Liver (tissue), 9 donors: ENCODE measurements around the gene CLIC5. TPM values are rescaled to one million over a fixed set of nuclear protein-coding genes. Genes with fewer than 3 reads are reported as not detected.

Experiments used
- DNase-seq: peaks from one replicate; pipeline ENCODE4 v3.0.0-alpha.2; 2017; ENCODE audit warnings: low spot score
- H3K27ac ChIP-seq, 2 donors: one replicate each; pipeline ENCODE4 v1.7.0; 2013; ENCODE audit warnings: inconsistent platforms in 2 of 2, low read length in 2 of 2, control low read depth in 1 of 2, low read depth in 1 of 2, mild to moderate bottlenecking in 1 of 2
- H3K27me3 ChIP-seq, 4 donors: one replicate each; pipeline versions ENCODE4 v1.6.1 to v1.7.0; 2013; ENCODE audit warnings: low read length in 3 of 4, inconsistent platforms in 1 of 4, mild to moderate bottlenecking in 1 of 4, moderate library complexity in 1 of 4; ENCODE audit not compliant: control insufficient read depth in 4 of 4, insufficient read depth in 4 of 4
- H3K36me3 ChIP-seq, 4 donors: one replicate each; pipeline versions ENCODE4 v1.6.1 to v1.7.0; 2013; ENCODE audit warnings: low read length in 3 of 4, mild to moderate bottlenecking in 3 of 4, low read depth in 1 of 4, moderate library complexity in 1 of 4; ENCODE audit not compliant: control insufficient read depth in 4 of 4, insufficient read depth in 3 of 4
- H3K4me1 ChIP-seq, 4 donors: one replicate each; pipeline versions ENCODE4 v1.6.1 to v1.7.0; 2013; ENCODE audit warnings: low read length in 3 of 4, mild to moderate bottlenecking in 3 of 4, moderate library complexity in 1 of 4; ENCODE audit not compliant: control insufficient read depth in 4 of 4, insufficient read depth in 4 of 4
- H3K4me3 ChIP-seq, 3 donors: one replicate each; pipeline versions ENCODE4 v1.6.1 to v1.7.0; 2013; ENCODE audit warnings: low read length in 3 of 3, control low read depth in 1 of 3, low read depth in 1 of 3, mild to moderate bottlenecking in 1 of 3
- H3K9ac ChIP-seq, 2 donors: one replicate each; pipeline ENCODE4 v1.7.0; 2013; ENCODE audit warnings: low read length in 2 of 2, mild to moderate bottlenecking in 2 of 2, moderate library complexity in 2 of 2, control low read depth in 1 of 2, low read depth in 1 of 2
- H3K9me3 ChIP-seq, 4 donors: one replicate each; pipeline versions ENCODE4 v1.6.1 to v1.7.0; 2013; ENCODE audit warnings: low read length in 3 of 4; ENCODE audit not compliant: control insufficient read depth in 4 of 4
- ATF3 ChIP-seq: IDR thresholded peaks from 2 replicates; pipeline ENCODE4 v1.6.1; 2016; ENCODE audit warnings: antibody characterized with exemption
- CTCF ChIP-seq: fragments of 150-350 bp; IDR thresholded peaks from 2 replicates; pipeline ENCODE4 v1.5.1; 2017; ENCODE audit warnings: improper control_type of control experiment, low read depth, low read length; ENCODE audit not compliant: missing input control
- EGR1 ChIP-seq, 2 donors: IDR thresholded peaks; 2 replicates each; pipeline ENCODE4 v1.6.1; 2016 to 2018; ENCODE audit warnings: antibody characterized with exemption in 2 of 2, low read depth in 2 of 2
- FOXA1 ChIP-seq: IDR thresholded peaks from 2 replicates; pipeline ENCODE4 v1.6.1; 2016; ENCODE audit warnings: antibody characterized with exemption
- FOXA2 ChIP-seq: IDR thresholded peaks from 2 replicates; pipeline ENCODE4 v1.6.1; 2016; ENCODE audit warnings: antibody characterized with exemption
- GABPA ChIP-seq, 2 donors: IDR thresholded peaks in 1 of 2; conservative IDR thresholded peaks in 1 of 2; 2 replicates each; pipeline ENCODE4 v1.6.1; 2016; ENCODE audit warnings: antibody characterized with exemption in 2 of 2, mild to moderate bottlenecking in 1 of 2, moderate library complexity in 1 of 2
- HNF4A ChIP-seq, 2 donors: conservative IDR thresholded peaks; 2 replicates each; pipeline ENCODE4 v1.6.1; 2016; ENCODE audit warnings: antibody characterized with exemption in 2 of 2, mild to moderate bottlenecking in 2 of 2
- HNF4G ChIP-seq: IDR thresholded peaks from 2 replicates; pipeline ENCODE4 v1.6.1; 2016; ENCODE audit warnings: antibody characterized with exemption
- JUND ChIP-seq, 2 donors: IDR thresholded peaks; 2 replicates each; pipeline ENCODE4 v1.6.1; 2016; ENCODE audit warnings: antibody characterized with exemption in 2 of 2
- MAX ChIP-seq: IDR thresholded peaks from 2 replicates; pipeline ENCODE4 v1.6.1; 2016; ENCODE audit warnings: antibody characterized with exemption
- NR2F2 ChIP-seq: IDR thresholded peaks from 2 replicates; pipeline ENCODE4 v1.6.1; 2016; ENCODE audit warnings: antibody characterized with exemption
- RAD21 ChIP-seq, 2 donors: IDR thresholded peaks; 2 replicates each; pipeline ENCODE4 v1.6.1; 2016; ENCODE audit warnings: antibody characterized with exemption in 2 of 2, mild to moderate bottlenecking in 2 of 2
- REST ChIP-seq: IDR thresholded peaks from 2 replicates; pipeline ENCODE4 v1.6.1; 2016; ENCODE audit warnings: antibody characterized with exemption, mild to moderate bottlenecking
- RXRA ChIP-seq, 2 donors: IDR thresholded peaks; 2 replicates each; pipeline ENCODE4 v1.6.1; 2017 to 2018; ENCODE audit warnings: antibody characterized with exemption in 2 of 2, mild to moderate bottlenecking in 1 of 2
- SP1 ChIP-seq: IDR thresholded peaks from 2 replicates; pipeline ENCODE4 v1.6.1; 2018; ENCODE audit warnings: antibody characterized with exemption, mild to moderate bottlenecking
- YY1 ChIP-seq: IDR thresholded peaks from 2 replicates; pipeline ENCODE4 v1.6.1; 2016; ENCODE audit warnings: antibody characterized with exemption, mild to moderate bottlenecking
- ZBTB33 ChIP-seq: IDR thresholded peaks from 2 replicates; pipeline ENCODE4 v1.6.1; 2016; ENCODE audit warnings: antibody characterized with exemption
- WGBS: extraction: QIAGEN DNeasy Blood & Tissue Kit; methylation state at CpG from one replicate; pipeline ENCODE4 v1.1.7; 2013; 5-methylcytosine and 5-hydroxymethylcytosine counted together
- polyA plus RNA-seq, 2 donors: library from polyadenylated mRNA; stranded (reverse) in 1 of 2; unstranded in 1 of 2; fragments of 200-250 nt in 1 of 2; fragments of >200 nt in 1 of 2; fragmentation: Nextera tagmentation in 1 of 2; extraction: Ambion mirVana in 1 of 2; gene quantifications; one replicate each; pipeline versions ENCODE4 v1.2.1 to v1.2.3, GENCODE V29; 2013 to 2015
- total RNA-seq, 2 donors: library from RNA; depleted of rRNA; stranded (reverse); fragments of >200 nt; gene quantifications; one replicate each; pipeline ENCODE4 v1.2.3, GENCODE V29; 2014
- donor health status: healthy.
- donor health status: healthy.
- donor health status: healthy.
- donor health status: healthy.
- donor health status: healthy.

Gene CLIC5
- total and polyA plus RNA-seq, 4 donors = 0.05 to 0.33 (median 0.14) TPM

GRCh38 chr6:45930420-45931040 lies 85.1 kb downstream of the CLIC5 start:
- DNase-seq = peak; percentile 67

More at GRCh38 chr6:45930420-45931040, 85.1 kb downstream of the CLIC5 start:
- Histone ChIP-seq H3K9me3 (no peaks in the 10 kb centered on the region), H3K27ac (no peak overlapping the region), H3K9ac (no peak overlapping the region), H3K4me1 (peaks cover 0 to 4% (median 0%) of the 10 kb centered on the region in 4 donors), H3K4me3 (no peak overlapping the region), H3K36me3 (no peaks in the 10 kb centered on the region), H3K27me3 (no peaks in the 10 kb centered on the region)
- 21% methylated on average over 7 of the region's 7 CpGs for WGBS
- no peak for TF ChIP-seq ZBTB33
- no peak for TF ChIP-seq REST
- TF ChIP-seq HNF4G = no peak
- TF ChIP-seq JUND (IDR thresholded peaks at IDR 0.05) = no peak
- TF ChIP-seq ATF3 = no peak
- no peak for TF ChIP-seq FOXA1
- no peak for TF ChIP-seq YY1
- TF ChIP-seq RXRA (IDR thresholded peaks at IDR 0.05) = no peak
- TF ChIP-seq NR2F2 = no peak
- TF ChIP-seq RAD21 (IDR thresholded peaks at IDR 0.05) = peak; percentile 82 to 92
- peak; percentile 97 for TF ChIP-seq CTCF
- no peak for TF ChIP-seq EGR1 (IDR thresholded peaks at IDR 0.05; ENCODE audit: low read depth in 2 of 2)
- no peak for TF ChIP-seq GABPA (IDR thresholded peaks at IDR 0.05 in 1 of 2, conservative IDR thresholded peaks at IDR 0.05 in 1 of 2)
- TF ChIP-seq HNF4A (conservative IDR thresholded peaks at IDR 0.05) = peak in 1 of 2 donors; percentile 21
- no peak for TF ChIP-seq FOXA2
- TF ChIP-seq MAX = no peak
- TF ChIP-seq SP1 = no peak
